ENCODE measurements around the gene HOXC13. TPM values are rescaled to one million over a fixed set of nuclear protein-coding genes. Genes with fewer than 3 reads are reported as not detected.

Gene HOXC13
- total RNA-seq, 1 donor from 2014 or later: not detected

DNA sequence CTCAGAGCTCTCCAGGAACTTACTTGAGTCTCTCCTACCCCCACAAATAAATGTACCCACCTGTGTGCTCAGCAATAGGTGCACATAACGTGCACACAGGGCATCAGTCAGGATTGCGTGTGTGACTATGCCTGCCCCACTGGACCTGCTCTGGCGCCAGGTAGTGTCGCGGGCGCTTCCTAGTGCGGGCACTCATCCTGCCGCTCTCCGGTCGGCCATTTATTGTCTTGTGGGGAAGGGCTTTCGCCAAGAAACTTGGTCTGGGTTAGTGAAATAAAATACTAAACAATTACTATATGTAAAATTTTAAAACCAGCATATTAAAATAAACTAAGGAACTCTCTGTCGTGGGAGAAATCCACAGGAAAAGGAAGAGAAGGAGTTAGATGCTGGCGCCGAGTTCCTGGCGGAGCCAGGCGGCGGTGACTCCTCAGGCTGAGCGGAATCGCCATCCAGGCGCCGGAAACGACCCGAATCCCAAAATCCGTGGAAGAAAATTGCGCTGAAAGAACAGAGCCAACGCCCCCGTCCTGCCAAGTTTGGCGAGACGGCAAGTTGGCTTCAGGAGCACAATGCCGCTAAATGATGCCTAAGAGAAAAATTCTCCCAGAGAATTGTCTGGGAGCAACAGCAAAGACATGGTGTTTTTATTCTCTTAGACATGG lies 7.9 kb upstream of the HOXC13 start:
- DNase-seq: no peak
- Histone ChIP-seq H3K4me3 (no peak overlapping the region), H3K36me3 (no peaks in the 10 kb centered on the region), H3K27ac (no peak overlapping the region), H3K4me1 (no peaks in the 10 kb centered on the region), H3K9me3 (no peaks in the 10 kb centered on the region), H3K27me3 (peaks cover 100% of the 10 kb centered on the region)
- ATAC-seq: no peak
- intact Hi-C loops (cut with DNase I): no loop called here
- TF ChIP-seq, protein P1, sequence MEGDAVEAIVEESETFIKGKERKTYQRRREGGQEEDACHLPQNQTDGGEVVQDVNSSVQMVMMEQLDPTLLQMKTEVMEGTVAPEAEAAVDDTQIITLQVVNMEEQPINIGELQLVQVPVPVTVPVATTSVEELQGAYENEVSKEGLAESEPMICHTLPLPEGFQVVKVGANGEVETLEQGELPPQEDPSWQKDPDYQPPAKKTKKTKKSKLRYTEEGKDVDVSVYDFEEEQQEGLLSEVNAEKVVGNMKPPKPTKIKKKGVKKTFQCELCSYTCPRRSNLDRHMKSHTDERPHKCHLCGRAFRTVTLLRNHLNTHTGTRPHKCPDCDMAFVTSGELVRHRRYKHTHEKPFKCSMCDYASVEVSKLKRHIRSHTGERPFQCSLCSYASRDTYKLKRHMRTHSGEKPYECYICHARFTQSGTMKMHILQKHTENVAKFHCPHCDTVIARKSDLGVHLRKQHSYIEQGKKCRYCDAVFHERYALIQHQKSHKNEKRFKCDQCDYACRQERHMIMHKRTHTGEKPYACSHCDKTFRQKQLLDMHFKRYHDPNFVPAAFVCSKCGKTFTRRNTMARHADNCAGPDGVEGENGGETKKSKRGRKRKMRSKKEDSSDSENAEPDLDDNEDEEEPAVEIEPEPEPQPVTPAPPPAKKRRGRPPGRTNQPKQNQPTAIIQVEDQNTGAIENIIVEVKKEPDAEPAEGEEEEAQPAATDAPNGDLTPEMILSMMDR (IDR thresholded peaks at IDR 0.05): no peak

DNA sequence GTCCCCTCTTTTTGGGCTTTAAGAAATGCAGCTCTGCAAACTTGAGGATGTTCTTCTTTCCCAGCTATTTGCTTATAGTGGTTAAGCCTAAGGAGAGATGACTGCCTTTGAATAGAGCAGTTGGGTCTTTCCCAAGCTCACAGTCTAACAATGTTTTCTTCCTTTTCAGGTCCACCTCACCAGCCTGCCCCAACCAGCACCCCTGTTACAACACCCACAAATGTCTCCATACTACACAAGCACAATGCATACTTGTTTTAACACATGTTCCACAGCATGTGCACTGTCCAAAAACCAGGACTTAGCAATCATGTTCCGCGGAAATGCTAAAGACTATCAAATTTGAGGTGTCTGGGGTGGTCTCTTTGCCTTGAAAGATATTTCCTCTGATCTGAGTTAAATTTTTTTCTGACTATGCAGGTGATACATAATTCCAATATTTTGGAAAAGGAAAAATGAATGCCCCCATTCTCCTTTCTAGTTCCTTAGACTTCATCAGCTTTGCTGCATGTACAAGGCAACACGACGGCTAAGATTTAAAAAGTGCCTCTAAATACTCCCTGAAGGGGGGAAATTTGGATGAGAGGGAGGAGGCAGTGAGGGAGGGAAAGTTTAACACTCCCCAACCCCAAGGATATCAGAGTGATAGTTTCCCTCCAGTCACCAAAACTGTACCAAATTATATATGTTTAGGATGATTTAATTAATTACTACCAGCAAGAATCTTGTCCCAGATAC lies 6.6 kb upstream of the HOXC13 start:
- H3K27ac ChIP-seq: no peak overlapping the region
- no peak for ATAC-seq
- H3K27me3 ChIP-seq: peaks cover 100% of the 10 kb centered on the region
- intact Hi-C loops (cut with DNase I): no loop called here
- H3K9me3 ChIP-seq: no peaks in the 10 kb centered on the region
- TF ChIP-seq, protein P1 (IDR thresholded peaks at IDR 0.05): no peak
- DNase-seq: no peak
- no peak overlapping the region for H3K4me3 ChIP-seq
- no peaks in the 10 kb centered on the region for H3K4me1 ChIP-seq
- no peaks in the 10 kb centered on the region for H3K36me3 ChIP-seq

GRCh38 chr12:53932915-53933314 lies 5.7 kb upstream of the HOXC13 start:
- no peak overlapping the region for H3K4me3 ChIP-seq
- intact Hi-C loops (cut with DNase I): no loop called here

GRCh38 chr12:53935383-53936341 lies 3.0 kb upstream of the HOXC13 start:
- peaks cover 100% of the 10 kb centered on the region for H3K27me3 ChIP-seq
- DNase-seq (no peak), ATAC-seq (no peak)
- no peaks in the 10 kb centered on the region for H3K36me3 ChIP-seq
- H3K27ac ChIP-seq: no peak overlapping the region
- no peak overlapping the region for H3K4me3 ChIP-seq
- intact Hi-C loops (cut with DNase I): no loop called here
- TF ChIP-seq, protein P1 (IDR thresholded peaks at IDR 0.05): no peak
- peaks cover 6% of the 10 kb centered on the region for H3K4me1 ChIP-seq
- H3K9me3 ChIP-seq: no peaks in the 10 kb centered on the region

More at GRCh38 chr12:53932915-53933314, 5.7 kb upstream of the HOXC13 start:
- no peak overlapping the region for H3K27ac ChIP-seq
- peaks cover 100% of the 10 kb centered on the region for H3K27me3 ChIP-seq
- H3K36me3 ChIP-seq: no peaks in the 10 kb centered on the region
- no peaks in the 10 kb centered on the region for H3K9me3 ChIP-seq
- ATAC-seq (no peak), DNase-seq (no peak)
- H3K4me1 ChIP-seq: no peaks in the 10 kb centered on the region
- TF ChIP-seq, protein P1 (IDR thresholded peaks at IDR 0.05): no peak

- ATAC-seq (no peak), DNase-seq (no peak)
- peaks cover 100% of the 10 kb centered on the region for H3K27me3 ChIP-seq
- H3K4me3 ChIP-seq: no peak overlapping the region
- intact Hi-C loops (cut with DNase I): no loop called here
- no peak overlapping the region for H3K27ac ChIP-seq
- TF ChIP-seq, protein P1 (IDR thresholded peaks at IDR 0.05): no peak
- H3K36me3 ChIP-seq: no peaks in the 10 kb centered on the region
- H3K4me1 ChIP-seq: peaks cover 6% of the 10 kb centered on the region
- H3K9me3 ChIP-seq: no peaks in the 10 kb centered on the region
These were observed 1.5 kb upstream of the HOXC13 start for GRCh38 chr12:53937099-53937498.
